IMR-90 (cell line): ENCODE results near the gene CRYBG2. TPM values are rescaled to one million over a fixed set of nuclear protein-coding genes. Genes with fewer than 3 reads are reported as not detected.

ENCODE experiments used
- ATAC-seq: fragments of 200-7000 bp; cut with Tn5 transposase; 2 replicates; pipeline ENCODE4 v1.9.1; 2020; ENCODE audit warnings: low read depth, mild to moderate bottlenecking, moderate library complexity
- BruUV-seq: library from RNA; stranded (reverse); fragments of 400-500 nt; replicated peaks from 2 replicates; lab custom pipeline; 2021; lab: Mats Ljungman, UMichigan
- CTCF ChIA-PET: fragments of 300-600 bp; formaldehyde crosslinking; extraction: SDS; loops from one replicate; lab custom pipeline; 2021; ENCODE audit warnings: antibody characterized with exemption; lab: Yijun Ruan, JAX
- POLR2A ChIA-PET: fragments of 300-600 bp; sonication (Branson Sonifier 250); formaldehyde crosslinking; loops from one replicate; lab custom pipeline; 2022; ENCODE audit warnings: antibody characterized with exemption; ENCODE audit not compliant: unreplicated experiment; lab: Charles Lee
- DNase-seq: peaks from one replicate; pipeline ENCODE4 v3.0.0; 2013
- H2AFZ ChIP-seq: replicated peaks from 2 replicates; pipeline ENCODE3; 2013; ENCODE audit warnings: low read length, mild to moderate bottlenecking; ENCODE audit not compliant: poor library complexity
- H2AK5ac ChIP-seq: 2 replicates; pipeline ENCODE4 v1.6.1; 2013; ENCODE audit warnings: low read depth, low read length, inconsistent platforms
- H2AK9ac ChIP-seq: replicated peaks from 2 replicates; pipeline ENCODE3; 2013; ENCODE audit warnings: mild to moderate bottlenecking, low read depth, low read length, moderate library complexity; ENCODE audit not compliant: poor library complexity
- H2BK120ac ChIP-seq: 2 replicates; pipeline ENCODE4 v1.6.1; 2013; ENCODE audit warnings: low read depth, low read length, inconsistent platforms
- H2BK15ac ChIP-seq: 3 replicates; pipeline ENCODE4 v1.6.1; 2013; ENCODE audit warnings: low read depth, low read length, inconsistent platforms
- H2BK20ac ChIP-seq: 2 replicates; pipeline ENCODE4 v1.6.1; 2013; ENCODE audit warnings: low read depth, mild to moderate bottlenecking, inconsistent platforms, low read length, moderate library complexity
- H2BK5ac ChIP-seq: 2 replicates; pipeline ENCODE4 v1.6.1; 2013; ENCODE audit warnings: mild to moderate bottlenecking, low read depth, low read length, inconsistent platforms; ENCODE audit not compliant: poor library complexity, severe bottlenecking
- H3K14ac ChIP-seq: replicated peaks from 2 replicates; pipeline ENCODE4 v1.6.1; 2013; ENCODE audit warnings: low read depth, low read length, inconsistent platforms
- H3K18ac ChIP-seq: 2 replicates; pipeline ENCODE4 v1.6.1; 2013; ENCODE audit warnings: low read depth, low read length, control low read depth
- H3K23ac ChIP-seq: 2 replicates; pipeline ENCODE4 v1.6.1; 2013; ENCODE audit warnings: low read depth, low read length, inconsistent platforms
- H3K27ac ChIP-seq: 2 replicates; pipeline ENCODE4 v1.5.1; 2013; ENCODE audit warnings: mild to moderate bottlenecking, control low read depth, low read length; ENCODE audit not compliant: insufficient read depth
- H3K27me3 ChIP-seq: 2 replicates; pipeline ENCODE4 v1.6.1; 2013; ENCODE audit warnings: low read length; ENCODE audit not compliant: control insufficient read depth, insufficient read depth
- H3K36me3 ChIP-seq: 2 replicates; pipeline ENCODE4 v1.6.1; 2013; ENCODE audit warnings: low read length, mixed read lengths; ENCODE audit not compliant: control insufficient read depth, insufficient read depth
- H3K4ac ChIP-seq: 2 replicates; pipeline ENCODE4 v1.6.1; 2013; ENCODE audit warnings: low read depth, low read length, inconsistent platforms
- H3K4me1 ChIP-seq: 2 replicates; pipeline ENCODE4 v1.6.1; 2013; ENCODE audit warnings: low read length, mixed read lengths; ENCODE audit not compliant: control insufficient read depth, insufficient read depth
- H3K4me2 ChIP-seq: 2 replicates; pipeline ENCODE4 v1.6.1; 2013; ENCODE audit warnings: low read depth, mild to moderate bottlenecking, control low read depth, low read length, moderate library complexity
- H3K4me3 ChIP-seq: 2 replicates; pipeline ENCODE4 v1.5.1; 2013; ENCODE audit warnings: low read depth, mild to moderate bottlenecking, control low read depth, low read length, moderate library complexity; ENCODE audit not compliant: insufficient read depth
- H3K56ac ChIP-seq: 2 replicates; pipeline ENCODE4 v1.6.1; 2013; ENCODE audit warnings: low read length, inconsistent platforms; ENCODE audit not compliant: insufficient read depth; ENCODE audit errors: extremely low read depth
- H3K79me1 ChIP-seq, 2 experiments: 2 replicates each; pipeline ENCODE4 v1.6.1; 2013; ENCODE audit warnings: low read length in 2 of 2, inconsistent platforms in 1 of 2, low read depth in 1 of 2
- H3K9ac ChIP-seq: 2 replicates; pipeline ENCODE4 v1.6.1; 2013; ENCODE audit warnings: low read depth, low read length, control low read depth
- H3K9me1 ChIP-seq: 2 replicates; pipeline ENCODE4 v1.6.1; 2013; ENCODE audit warnings: low read length, inconsistent platforms; ENCODE audit not compliant: insufficient read depth
- H3K9me3 ChIP-seq: 2 replicates; pipeline ENCODE4 v1.6.1; 2013; ENCODE audit warnings: low read length; ENCODE audit not compliant: control insufficient read depth, insufficient read depth
- H4K20me1 ChIP-seq: 2 replicates; pipeline ENCODE4 v1.6.1; 2013; ENCODE audit warnings: low read length, inconsistent platforms; ENCODE audit not compliant: insufficient read depth
- H4K5ac ChIP-seq: 2 replicates; pipeline ENCODE4 v1.6.1; 2013; ENCODE audit warnings: mild to moderate bottlenecking, low read depth, low read length, control low read depth
- H4K8ac ChIP-seq, 2 experiments: 2 replicates each; pipeline ENCODE4 v1.6.1; 2013; ENCODE audit warnings: low read depth in 2 of 2, low read length in 2 of 2, control low read depth in 1 of 2, inconsistent platforms in 1 of 2
- H4K91ac ChIP-seq: 2 replicates; pipeline ENCODE4 v1.6.1; 2013; ENCODE audit warnings: low read depth, low read length, inconsistent platforms; ENCODE audit not compliant: insufficient read depth
- BHLHE40 ChIP-seq: fragments of 150-350 bp; IDR thresholded peaks from 2 replicates; pipeline ENCODE4 v1.6.1; 2016; ENCODE audit warnings: mild to moderate bottlenecking, low read depth, low read length
- CEBPB ChIP-seq: IDR thresholded peaks from 2 replicates; pipeline ENCODE4 v1.6.1; 2012; ENCODE audit warnings: low read depth, low read length, improper control_type of control experiment
- CHD1 ChIP-seq: IDR thresholded peaks from 2 replicates; pipeline ENCODE4 v1.6.1; 2012; ENCODE audit warnings: low read depth, low read length, improper control_type of control experiment
- ELK1 ChIP-seq: fragments of 150-350 bp; IDR thresholded peaks from 2 replicates; pipeline ENCODE4 v1.6.1; 2016; ENCODE audit warnings: low read depth, mild to moderate bottlenecking, low read length, moderate library complexity, borderline replicate concordance
- FOS ChIP-seq: fragments of 150-350 bp; IDR thresholded peaks from 2 replicates; pipeline ENCODE4 v1.6.1; 2016; ENCODE audit warnings: low read depth, low read length
- MAFK ChIP-seq: IDR thresholded peaks from 2 replicates; pipeline ENCODE4 v1.6.1; 2012; ENCODE audit warnings: low read depth, low read length, improper control_type of control experiment
- MAZ ChIP-seq: IDR thresholded peaks from 2 replicates; pipeline ENCODE4 v1.6.1; 2012; ENCODE audit warnings: low read depth, mild to moderate bottlenecking, low read length, improper control_type of control experiment, moderate library complexity, borderline replicate concordance
- MXI1 ChIP-seq: IDR thresholded peaks from 2 replicates; pipeline ENCODE4 v1.6.1; 2012; ENCODE audit warnings: low read depth, mild to moderate bottlenecking, low read length, moderate library complexity, borderline replicate concordance
- NFE2L2 ChIP-seq: fragments of 150-350 bp; IDR thresholded peaks from 2 replicates; pipeline ENCODE4 v1.6.1; 2016; ENCODE audit warnings: low read depth, mild to moderate bottlenecking, low read length
- RAD21 ChIP-seq: IDR thresholded peaks from 2 replicates; pipeline ENCODE4 v1.6.1; 2012; ENCODE audit warnings: low read length, improper control_type of control experiment
- RCOR1 ChIP-seq: IDR thresholded peaks from 2 replicates; pipeline ENCODE4 v1.6.1; 2012; ENCODE audit warnings: mild to moderate bottlenecking, low read length, improper control_type of control experiment; ENCODE audit not compliant: insufficient replicate concordance
- RFX5 ChIP-seq: IDR thresholded peaks from 2 replicates; pipeline ENCODE4 v1.8.0; 2012; ENCODE audit warnings: low read depth, mild to moderate bottlenecking, low read length, moderate library complexity
- SMC3 ChIP-seq: fragments of 150-350 bp; IDR thresholded peaks from 2 replicates; pipeline ENCODE4 v1.6.1; 2016; ENCODE audit warnings: low read depth, mild to moderate bottlenecking, antibody characterized with exemption, low read length, moderate library complexity
- USF2 ChIP-seq: fragments of 150-350 bp; IDR thresholded peaks from 2 replicates; pipeline ENCODE4 v1.6.1; 2017; ENCODE audit warnings: mild to moderate bottlenecking, antibody characterized with exemption, low read length, low read depth
- WGBS, 2 experiments: methylation state at CpG; one replicate each; pipeline versions ENCODE4 v1.1.5 to v1.1.7; 2013; ENCODE audit warnings: missing lambda C conversion rate in 2 of 2; ENCODE audit not compliant: insufficient read length in 1 of 2; ENCODE audit errors: extremely low coverage in 2 of 2; 5-methylcytosine and 5-hydroxymethylcytosine counted together
- dilution Hi-C: fragments of 300-500 bp; cut with HindIII; formaldehyde crosslinking; loops from one replicate; pipeline ENCODE4 v1.14.3; 2018; ENCODE audit warnings: low sequenced_read_pairs; ENCODE audit not compliant: unreplicated experiment
- in situ Hi-C: fragments of 300-500 bp; cut with MboI; formaldehyde crosslinking; loops from 3 replicates; pipeline ENCODE4 v1.14.3; 2019; ENCODE audit warnings: low sequenced_read_pairs, inconsistent platforms, mixed read lengths
- intact Hi-C: fragments of 100-400 bp; cut with micrococcal nuclease; formaldehyde crosslinking; loops from 2 replicates; pipeline ENCODE4 v1.10.0; 2022
- polyA plus RNA-seq, 3 experiments: library from polyadenylated mRNA; depleted of rRNA; stranded (reverse); fragments of >200 nt; gene quantifications; 2 replicates each; pipeline ENCODE4 v1.2.3, GENCODE V29; 2012; ENCODE audit warnings: low replicate concordance in 1 of 3
- total RNA-seq: library from RNA; depleted of rRNA; stranded (reverse); fragments of >200 nt; gene quantifications from 2 replicates; pipeline ENCODE4 v1.2.3, GENCODE V29; 2012
- TF ChIP-seq, protein P1 (sequence below): conservative IDR thresholded peaks from 2 replicates; pipeline ENCODE4 v1.5.1; 2012; ENCODE audit warnings: mild to moderate bottlenecking, low read depth, low read length, improper control_type of control experiment

CRYBG2 gene
- total and polyA plus RNA-seq, 2 of the 4 experiments (the other 2 are of a cell fraction): not detected

- Histone ChIP-seq H2BK5ac (no peak overlapping the region), H3K4me1 (no peaks in the 10 kb centered on the region; the same call in 1 of the 2 replicates), H3K4me2 (no peak overlapping the region), H2AK9ac (no peak overlapping the region), H3K79me1 (no peaks in the 10 kb centered on the region), H3K9ac (no peak overlapping the region), H3K4me3 (no peak overlapping the region), H2AK5ac (no peak overlapping the region), H2BK20ac (no peak overlapping the region), H4K8ac (no peak overlapping the region), H3K23ac (no peak overlapping the region), H3K27ac (no peak overlapping the region), H3K4ac (no peak overlapping the region), H3K27me3 (peaks cover 55% of the 10 kb centered on the region), H2BK15ac (no peak overlapping the region), H2AFZ (peak overlapping the region; percentile 41), H4K5ac (no peak overlapping the region), H3K56ac (no peak overlapping the region), H3K9me1 (no peaks in the 10 kb centered on the region), H4K20me1 (no peaks in the 10 kb centered on the region), H3K18ac (no peak overlapping the region), H4K91ac (no peak overlapping the region), H3K36me3 (no peaks in the 10 kb centered on the region), H2BK120ac (no peak overlapping the region), H3K9me3 (no peaks in the 10 kb centered on the region), H3K14ac (no peak overlapping the region)
- DNase-seq (no peak), ATAC-seq (no peak)
- ChIA-PET CTCF (interaction anchor here (3.0 kb wide), 1 partner anchor 13 kb away, joined by 9 read pairs; no protein-coding TSS in a partner anchor), POLR2A (no interaction called here)
- TF ChIP-seq BHLHE40 (no peak), RCOR1 (no peak), NFE2L2 (no peak), MAFK (no peak), USF2 (no peak), RAD21 (no peak), CEBPB (no peak), CHD1 (no peak), RFX5 (no peak), MAZ (no peak), SMC3 (no peak), ELK1 (no peak), MXI1 (no peak), FOS (no peak)
- TF ChIP-seq, protein P1, sequence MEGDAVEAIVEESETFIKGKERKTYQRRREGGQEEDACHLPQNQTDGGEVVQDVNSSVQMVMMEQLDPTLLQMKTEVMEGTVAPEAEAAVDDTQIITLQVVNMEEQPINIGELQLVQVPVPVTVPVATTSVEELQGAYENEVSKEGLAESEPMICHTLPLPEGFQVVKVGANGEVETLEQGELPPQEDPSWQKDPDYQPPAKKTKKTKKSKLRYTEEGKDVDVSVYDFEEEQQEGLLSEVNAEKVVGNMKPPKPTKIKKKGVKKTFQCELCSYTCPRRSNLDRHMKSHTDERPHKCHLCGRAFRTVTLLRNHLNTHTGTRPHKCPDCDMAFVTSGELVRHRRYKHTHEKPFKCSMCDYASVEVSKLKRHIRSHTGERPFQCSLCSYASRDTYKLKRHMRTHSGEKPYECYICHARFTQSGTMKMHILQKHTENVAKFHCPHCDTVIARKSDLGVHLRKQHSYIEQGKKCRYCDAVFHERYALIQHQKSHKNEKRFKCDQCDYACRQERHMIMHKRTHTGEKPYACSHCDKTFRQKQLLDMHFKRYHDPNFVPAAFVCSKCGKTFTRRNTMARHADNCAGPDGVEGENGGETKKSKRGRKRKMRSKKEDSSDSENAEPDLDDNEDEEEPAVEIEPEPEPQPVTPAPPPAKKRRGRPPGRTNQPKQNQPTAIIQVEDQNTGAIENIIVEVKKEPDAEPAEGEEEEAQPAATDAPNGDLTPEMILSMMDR: no peak
- in situ Hi-C loops (no loop called here), intact Hi-C loops (no loop called here), dilution Hi-C loops (no loop called here)
- BruUV-seq: no TSS peak
- 0% methylated on average over 2 of the region's 9 CpGs; no CpG with 5 or more reads in 1 of the 2 experiments for WGBS, 2 experiments
These were observed 11.0 kb upstream of the CRYBG2 start for GRCh38 chr1:26364956-26365355.
